ENCODE data around the gene COL18A1. TPM values are rescaled to one million over a fixed set of nuclear protein-coding genes. Genes with fewer than 3 reads are reported as not detected.

Gene COL18A1
- total RNA-seq, 2 experiments from 2014 or later: 8.0 to 8.8 TPM

DNA sequence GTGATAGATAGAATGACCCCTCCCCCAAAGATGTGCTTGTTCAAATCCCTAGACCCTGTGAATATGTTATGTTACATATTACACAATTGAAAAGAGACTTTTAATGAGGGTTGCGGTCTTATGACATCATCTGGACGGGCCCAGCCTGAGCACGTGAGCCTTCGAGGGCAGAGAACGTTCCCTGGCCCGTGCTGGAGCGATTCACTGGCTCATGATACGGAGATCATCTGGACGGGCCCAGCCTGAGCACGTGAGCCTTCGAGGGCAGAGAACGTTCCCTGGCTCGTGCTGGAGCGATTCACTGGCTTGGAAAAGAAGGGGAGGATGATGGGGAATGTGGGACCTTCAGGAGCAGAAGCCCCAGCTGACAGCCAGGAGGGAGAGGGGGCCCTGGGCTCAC is 34.4 kb upstream of the COL18A1 start:
- intact Hi-C loops (cut with DNase I, micrococcal nuclease): loop anchor here in 1 of 2 experiments (5.0 kb wide), 1 partner anchor 242 kb away; no protein-coding TSS in a partner anchor

DNA sequence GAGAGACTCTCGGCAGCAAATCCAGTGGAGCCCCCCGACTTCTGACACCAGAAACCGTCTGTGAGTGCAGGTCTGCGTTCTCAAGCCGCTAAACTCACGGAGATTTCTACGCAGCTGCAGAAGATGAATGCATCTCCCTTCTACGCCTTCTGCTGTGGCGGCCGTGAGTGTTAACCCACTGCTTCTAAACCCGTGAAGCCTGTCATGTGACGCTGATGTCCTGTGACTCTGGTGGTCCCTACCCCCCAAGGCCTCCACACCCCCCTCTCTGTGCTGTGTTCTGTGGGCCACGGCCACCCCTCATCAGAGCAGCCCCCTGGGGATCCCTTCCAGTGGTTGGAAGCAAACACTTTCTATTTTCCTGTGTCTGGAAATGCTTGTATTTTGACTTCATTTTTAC is 33.9 kb upstream of the COL18A1 start:
- intact Hi-C loops (cut with DNase I, micrococcal nuclease): loop anchor here in 1 of 2 experiments (5.0 kb wide), 1 partner anchor 241 kb away; no protein-coding TSS in a partner anchor
- POLR2A ChIA-PET: no interaction called here
- Mint-ChIP-seq H3K4me3 (no peak overlapping the region), H3K4me1 (peaks cover 7% of the 10 kb centered on the region), H3K36me3 (ENCODE audit: low read depth) (no peaks in the 10 kb centered on the region), H3K27ac (no peak overlapping the region), H3K27me3 (peaks cover 2% of the 10 kb centered on the region), H3K9me3 (ENCODE audit: low read depth) (no peaks in the 10 kb centered on the region)
- ATAC-seq (no peak), DNase-seq (no peak)
- CTCF ChIA-PET: no interaction called here

More for the DNA sequence above, 34.4 kb upstream of the COL18A1 start:
- H3K4me3 Mint-ChIP-seq: no peak overlapping the region
- no peaks in the 10 kb centered on the region for H3K36me3 Mint-ChIP-seq (ENCODE audit: low read depth)
- CTCF ChIA-PET: no interaction called here
- H3K27me3 Mint-ChIP-seq: peaks cover 2% of the 10 kb centered on the region
- no peak for DNase-seq
- no peak overlapping the region for H3K27ac Mint-ChIP-seq
- POLR2A ChIA-PET: no interaction called here
- no peak for ATAC-seq
- peaks cover 7% of the 10 kb centered on the region for H3K4me1 Mint-ChIP-seq
- no peaks in the 10 kb centered on the region for H3K9me3 Mint-ChIP-seq (ENCODE audit: low read depth)

DNA sequence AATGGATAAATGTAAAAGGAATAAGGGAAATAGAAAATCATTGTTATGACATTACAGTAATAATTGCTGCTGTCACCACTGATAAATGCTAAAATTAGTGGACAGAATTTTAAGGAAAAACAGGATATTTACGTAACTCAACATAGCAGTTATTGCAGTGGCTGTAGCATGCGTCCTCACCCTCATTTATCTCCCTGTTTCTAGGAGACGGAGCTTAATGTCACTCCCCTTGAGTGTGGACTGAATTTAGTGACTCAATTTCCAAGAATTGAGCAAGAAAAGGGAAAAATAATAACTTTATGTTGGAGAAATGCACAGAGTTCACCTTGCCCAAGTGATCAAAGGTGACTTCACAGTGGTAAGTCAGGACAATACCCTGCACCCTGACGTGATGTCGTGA is 33.3 kb upstream of the COL18A1 start:
- intact Hi-C loops (cut with DNase I, micrococcal nuclease): loop anchor here in 1 of 2 experiments (5.0 kb wide), 1 partner anchor 241 kb away; no protein-coding TSS in a partner anchor
- CTCF ChIA-PET: no interaction called here
- POLR2A ChIA-PET: no interaction called here

DNA sequence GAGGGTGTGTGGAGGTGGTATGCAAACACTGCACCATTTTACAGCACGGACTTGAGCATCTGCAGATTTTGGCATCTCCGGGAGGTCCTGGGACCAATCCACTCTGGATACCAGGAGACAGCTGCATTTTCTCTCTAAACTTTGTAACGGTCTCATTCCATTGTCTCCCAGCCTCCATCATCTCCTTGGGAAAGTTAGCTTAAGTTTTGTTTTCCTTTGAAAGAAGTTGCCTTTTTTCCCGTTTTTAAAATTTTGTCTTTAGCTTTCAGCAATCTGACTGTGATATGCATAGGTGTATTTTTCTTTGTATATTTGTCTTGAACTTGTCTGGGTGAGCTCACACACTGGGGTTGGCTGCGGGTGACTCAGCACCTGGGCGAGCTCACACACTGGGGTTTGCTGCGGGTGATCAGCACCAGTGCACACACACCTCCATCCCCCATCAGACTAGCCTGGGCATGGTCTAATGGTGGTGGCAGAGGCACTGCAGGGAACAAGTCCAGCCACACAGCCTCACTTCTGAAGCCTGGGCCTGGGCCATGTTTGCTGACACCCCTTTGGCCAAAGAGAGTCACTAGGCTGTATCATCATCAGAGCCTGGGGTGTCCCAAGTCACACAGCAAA is 32.1 kb upstream of the COL18A1 start:
- no peaks in the 10 kb centered on the region for H3K36me3 Mint-ChIP-seq (ENCODE audit: low read depth)
- H3K27me3 Mint-ChIP-seq: peaks cover 2% of the 10 kb centered on the region
- H3K9me3 Mint-ChIP-seq (ENCODE audit: low read depth): no peaks in the 10 kb centered on the region
- no peak overlapping the region for H3K4me3 Mint-ChIP-seq
- DNase-seq: no peak
- no peak overlapping the region for H3K27ac Mint-ChIP-seq
- H3K4me1 Mint-ChIP-seq: peaks cover 7% of the 10 kb centered on the region
- intact Hi-C loops (cut with DNase I, micrococcal nuclease): loop anchor here in 1 of 2 experiments (5.0 kb wide), 1 partner anchor 239 kb away; no protein-coding TSS in a partner anchor
- CTCF ChIA-PET: interaction anchor here (1.2 kb wide), 1 partner anchor 11 kb away, joined by 4 read pairs; no protein-coding TSS in a partner anchor
- POLR2A ChIA-PET: no interaction called here
- ATAC-seq: no peak

More for the DNA sequence above, 33.3 kb upstream of the COL18A1 start:
- Mint-ChIP-seq H3K27ac (no peak overlapping the region), H3K27me3 (peaks cover 2% of the 10 kb centered on the region), H3K4me1 (peaks cover 7% of the 10 kb centered on the region), H3K4me3 (no peak overlapping the region), H3K9me3 (ENCODE audit: low read depth) (no peaks in the 10 kb centered on the region), H3K36me3 (ENCODE audit: low read depth) (no peaks in the 10 kb centered on the region)
- ATAC-seq: no peak
- no peak for DNase-seq

DNA sequence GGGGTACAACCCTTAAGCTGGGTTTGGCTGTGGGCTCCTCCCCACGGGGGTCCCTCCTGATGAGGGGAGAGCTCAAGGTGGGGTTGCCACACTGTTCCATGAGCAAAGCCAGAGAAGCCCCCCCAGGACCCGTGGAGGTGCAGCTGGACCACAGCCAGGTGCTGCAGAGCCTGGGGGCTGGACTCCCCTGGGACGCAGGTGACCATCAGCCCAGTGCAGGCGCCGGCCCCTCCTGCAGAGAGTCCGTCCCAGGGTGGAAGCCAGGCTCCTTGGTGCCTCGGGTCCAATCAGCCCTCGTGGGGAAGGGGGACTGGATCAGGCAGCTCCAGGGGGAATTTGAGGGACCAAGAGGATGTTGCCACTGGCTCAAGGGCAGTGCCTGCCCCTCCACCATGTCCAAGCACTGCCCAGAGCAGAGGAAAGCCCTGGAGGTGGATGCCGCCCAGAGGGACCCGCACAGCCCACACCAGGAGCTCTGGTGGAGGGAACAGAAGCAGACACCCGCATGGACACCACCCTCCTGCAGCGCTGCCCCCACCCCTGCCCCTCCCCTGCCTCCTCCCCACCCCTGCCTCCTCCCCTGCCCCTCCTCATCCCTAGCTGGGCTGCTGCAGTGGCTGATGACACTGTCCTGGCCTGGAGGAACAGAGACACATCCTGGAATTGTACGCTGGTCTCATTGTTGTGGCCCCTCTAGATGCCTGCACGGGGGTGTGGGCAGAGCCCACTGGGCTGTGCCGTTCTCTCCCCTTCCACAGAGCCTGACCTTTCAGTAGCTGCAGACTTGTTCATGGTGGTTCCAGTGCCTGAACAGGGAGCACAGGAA is 30.8 kb upstream of the COL18A1 start:
- no peaks in the 10 kb centered on the region for H3K9me3 Mint-ChIP-seq (ENCODE audit: low read depth)
- intact Hi-C loops (cut with DNase I, micrococcal nuclease): loop anchor here in 1 of 2 experiments (5.0 kb wide), 1 partner anchor 238 kb away; no protein-coding TSS in a partner anchor
- DNase-seq: no peak
- H3K4me3 Mint-ChIP-seq: no peak overlapping the region
- CTCF ChIA-PET: interaction anchor here (0.6 to 0.7 kb wide), 2 partner anchors 81 to 420 kb away, joined by 3 read pairs; no protein-coding TSS in a partner anchor
- H3K27ac Mint-ChIP-seq: no peak overlapping the region
- H3K4me1 Mint-ChIP-seq: peaks cover 7% of the 10 kb centered on the region
- no peak for ATAC-seq
- H3K36me3 Mint-ChIP-seq (ENCODE audit: low read depth): no peaks in the 10 kb centered on the region
- peaks cover 4% of the 10 kb centered on the region for H3K27me3 Mint-ChIP-seq
- POLR2A ChIA-PET: no interaction called here

DNA sequence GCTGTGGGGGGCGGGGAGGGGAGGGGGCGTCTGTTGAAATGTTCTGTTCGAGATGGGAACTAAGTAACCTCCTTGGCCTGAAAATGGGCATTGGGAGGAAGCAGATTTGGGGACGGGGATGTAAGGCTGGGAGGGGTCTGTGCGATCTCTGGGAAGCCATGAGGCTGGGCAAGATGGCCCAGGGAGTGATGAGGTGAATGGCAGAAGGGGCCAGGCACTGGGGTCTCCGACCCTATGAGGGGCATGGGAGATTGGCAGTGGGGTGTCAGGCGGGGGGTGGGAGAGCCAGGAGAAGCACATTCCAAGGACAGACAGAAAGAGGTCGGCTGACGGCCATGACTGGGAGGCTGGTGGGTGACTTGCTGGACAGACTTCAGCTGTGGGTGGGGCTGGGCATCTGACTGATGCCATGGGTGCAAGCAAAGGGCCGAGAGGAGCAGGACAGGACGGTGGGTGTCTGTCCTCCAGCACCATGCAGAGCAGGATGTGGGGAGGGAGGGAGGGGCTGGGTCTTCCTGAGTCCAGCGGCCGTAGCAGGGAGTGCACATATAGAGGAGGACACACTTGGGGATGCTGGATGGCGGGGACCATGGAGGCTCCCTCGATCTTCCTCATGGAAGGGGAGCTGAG is 30.0 kb upstream of the COL18A1 start:
- Mint-ChIP-seq H3K4me1 (peaks cover 7% of the 10 kb centered on the region), H3K4me3 (no peak overlapping the region), H3K27me3 (peaks cover 9% of the 10 kb centered on the region), H3K9me3 (ENCODE audit: low read depth) (no peaks in the 10 kb centered on the region), H3K36me3 (ENCODE audit: low read depth) (no peaks in the 10 kb centered on the region), H3K27ac (no peak overlapping the region)
- no peak for ATAC-seq
- CTCF ChIA-PET: no interaction called here
- no peak for DNase-seq
- POLR2A ChIA-PET: no interaction called here
- intact Hi-C loops (cut with DNase I, micrococcal nuclease): loop anchor here in 1 of 2 experiments (5.0 kb wide), 1 partner anchor 237 kb away; no protein-coding TSS in a partner anchor

DNA sequence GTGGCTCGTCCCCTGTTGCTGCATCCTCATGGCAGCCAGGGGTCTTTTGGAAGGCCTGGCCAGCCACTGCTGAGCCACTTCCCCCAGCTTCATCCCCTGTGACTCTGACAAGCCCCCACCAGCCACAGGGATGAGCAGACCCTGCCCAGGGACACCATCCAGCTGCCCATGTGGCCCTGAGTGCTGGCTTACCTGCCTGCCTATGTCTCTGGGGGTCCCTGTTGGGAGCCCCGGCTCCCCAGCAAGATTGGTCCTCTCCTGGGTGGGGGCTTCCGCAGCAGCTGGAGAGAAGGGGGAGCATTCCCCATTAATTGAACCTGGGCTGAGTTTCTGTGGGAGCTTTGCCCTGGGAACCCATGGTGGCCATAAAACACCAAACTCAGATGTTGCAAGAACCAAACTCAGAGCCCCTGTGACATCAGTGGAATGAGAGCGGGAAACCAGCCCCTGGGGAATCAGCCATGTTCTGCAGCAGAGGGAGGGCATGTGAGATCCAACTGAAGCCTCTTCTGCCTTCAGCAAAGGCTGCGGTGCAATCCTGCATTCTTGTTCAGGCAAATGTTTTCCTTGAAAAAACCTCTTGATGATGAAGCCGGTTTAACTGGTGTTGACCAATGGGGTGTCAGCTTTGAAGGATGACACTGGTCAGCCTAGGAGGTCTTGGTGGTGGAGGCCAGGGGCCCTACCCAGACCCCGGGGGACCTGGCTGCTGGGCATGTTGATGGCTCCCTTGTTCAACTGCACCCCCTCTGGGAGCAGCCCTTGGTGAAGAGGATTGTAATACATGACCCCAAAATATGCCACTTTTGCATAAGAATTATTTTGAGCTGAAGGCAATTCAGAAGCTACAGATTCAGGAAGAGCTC is 28.3 kb upstream of the COL18A1 start:
- peaks cover 14% of the 10 kb centered on the region for H3K27me3 Mint-ChIP-seq
- intact Hi-C loops (cut with DNase I, micrococcal nuclease): no loop called here
- H3K4me1 Mint-ChIP-seq: no peaks in the 10 kb centered on the region
- H3K9me3 Mint-ChIP-seq (ENCODE audit: low read depth): no peaks in the 10 kb centered on the region
- ATAC-seq (no peak), DNase-seq (no peak)
- ChIA-PET CTCF (no interaction called here), POLR2A (interaction anchor here (0.6 kb wide), 1 partner anchor 1586 kb away, joined by 3 read pairs; no protein-coding TSS in a partner anchor)
- H3K4me3 Mint-ChIP-seq: no peak overlapping the region
- H3K36me3 Mint-ChIP-seq (ENCODE audit: low read depth): no peaks in the 10 kb centered on the region
- no peak overlapping the region for H3K27ac Mint-ChIP-seq

DNA sequence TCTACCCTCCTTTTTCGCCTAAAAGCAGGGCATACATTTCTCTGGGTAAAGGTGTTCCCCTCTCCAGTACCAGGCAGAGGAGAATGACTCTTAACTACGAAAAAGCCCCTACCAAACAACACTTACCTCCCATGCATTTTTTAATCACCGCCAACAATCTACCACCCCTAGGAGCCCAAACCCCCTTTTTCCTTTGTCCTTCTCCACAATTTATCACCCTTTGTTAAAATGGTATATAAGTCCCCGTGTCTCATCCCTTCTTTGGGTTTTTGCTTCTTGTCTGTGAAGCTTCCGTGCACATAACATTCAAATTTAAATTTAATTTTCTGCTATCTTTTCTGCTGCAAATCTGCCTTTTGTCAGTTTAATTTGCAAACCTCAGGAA is 27.6 kb upstream of the COL18A1 start:
- POLR2A ChIA-PET: interaction anchor here (0.6 kb wide), 1 partner anchor 1586 kb away, joined by 3 read pairs; no protein-coding TSS in a partner anchor
- DNase-seq: no peak
- ATAC-seq: no peak
- Mint-ChIP-seq H3K4me1 (no peaks in the 10 kb centered on the region), H3K36me3 (ENCODE audit: low read depth) (no peaks in the 10 kb centered on the region), H3K27me3 (peaks cover 14% of the 10 kb centered on the region), H3K9me3 (ENCODE audit: low read depth) (no peaks in the 10 kb centered on the region), H3K4me3 (no peak overlapping the region), H3K27ac (no peak overlapping the region)
- intact Hi-C loops (cut with DNase I, micrococcal nuclease): no loop called here
- CTCF ChIA-PET: no interaction called here

DNA sequence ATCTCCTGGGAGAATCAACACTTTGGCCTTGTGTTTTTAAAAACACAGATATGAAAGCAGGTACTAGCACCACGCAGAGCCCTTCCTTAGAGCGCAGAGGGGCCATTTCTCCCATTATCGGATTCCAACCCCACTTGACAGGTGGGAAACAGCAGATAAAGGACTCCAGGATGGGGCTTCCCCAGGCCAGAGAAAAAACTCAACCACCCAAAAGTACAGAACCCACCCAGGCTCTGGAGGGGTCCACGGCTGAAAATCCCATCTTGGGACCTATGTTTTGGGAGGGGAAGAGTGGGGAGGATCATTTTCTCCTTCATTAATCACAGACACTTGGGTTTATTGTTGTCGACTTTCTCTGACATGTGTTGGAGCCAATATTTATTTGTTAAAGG is 27.1 kb upstream of the COL18A1 start:
- no peaks in the 10 kb centered on the region for H3K9me3 Mint-ChIP-seq (ENCODE audit: low read depth)
- no peaks in the 10 kb centered on the region for H3K36me3 Mint-ChIP-seq (ENCODE audit: low read depth)
- ChIA-PET POLR2A (no interaction called here), CTCF (no interaction called here)
- no peak for ATAC-seq
- intact Hi-C loops (cut with DNase I, micrococcal nuclease): no loop called here
- H3K27me3 Mint-ChIP-seq: peaks cover 18% of the 10 kb centered on the region
- H3K4me1 Mint-ChIP-seq: no peaks in the 10 kb centered on the region
- DNase-seq: no peak
- H3K4me3 Mint-ChIP-seq: no peak overlapping the region
- no peak overlapping the region for H3K27ac Mint-ChIP-seq

DNA sequence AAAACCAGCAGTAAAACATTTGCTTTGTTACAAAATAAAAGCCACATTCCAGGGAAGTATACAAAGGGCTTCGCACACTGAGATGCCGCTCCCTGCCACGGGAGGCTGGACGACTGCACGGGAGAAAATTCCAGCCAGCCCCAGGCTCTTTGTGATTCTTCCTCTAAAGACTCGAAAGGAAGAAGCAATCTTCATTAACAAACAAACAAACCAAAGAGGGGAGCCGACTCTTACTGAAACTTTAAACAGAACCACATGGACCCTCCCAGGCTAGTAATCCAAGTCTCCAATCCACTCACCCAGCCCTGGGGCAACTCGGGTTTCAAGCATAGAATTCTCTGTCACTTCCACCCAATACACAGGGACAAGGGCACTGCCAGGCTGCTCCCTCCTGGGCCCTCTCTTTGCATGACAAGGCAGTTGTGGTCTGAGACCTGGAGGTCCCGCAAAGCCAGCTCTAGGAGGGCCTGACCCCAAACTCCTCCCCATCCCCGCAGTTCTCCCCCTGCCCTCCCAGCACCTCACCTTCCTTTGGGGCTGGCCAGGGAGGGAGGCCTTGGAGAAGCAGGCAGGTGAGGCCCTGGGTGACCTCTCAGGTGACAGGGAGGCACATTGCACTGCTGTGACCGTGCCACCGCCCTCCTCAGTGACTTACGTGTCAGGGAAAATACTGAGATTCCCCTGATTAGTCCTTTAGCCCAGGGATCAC is 26.6 kb upstream of the COL18A1 start:
- ATAC-seq: no peak
- DNase-seq: no peak
- Mint-ChIP-seq H3K4me3 (no peak overlapping the region), H3K27ac (no peak overlapping the region), H3K36me3 (ENCODE audit: low read depth) (no peaks in the 10 kb centered on the region), H3K4me1 (no peaks in the 10 kb centered on the region), H3K27me3 (peaks cover 18% of the 10 kb centered on the region), H3K9me3 (ENCODE audit: low read depth) (no peaks in the 10 kb centered on the region)
- ChIA-PET POLR2A (no interaction called here), CTCF (no interaction called here)
- intact Hi-C loops (cut with DNase I, micrococcal nuclease): no loop called here
